ENCODE results near the gene UNC45A. TPM values are rescaled to one million over a fixed set of nuclear protein-coding genes. Genes with fewer than 3 reads are reported as not detected.

UNC45A gene
- total RNA-seq, 2 experiments from 2014 or later, result 62.7 to 65.5 TPM

DNA sequence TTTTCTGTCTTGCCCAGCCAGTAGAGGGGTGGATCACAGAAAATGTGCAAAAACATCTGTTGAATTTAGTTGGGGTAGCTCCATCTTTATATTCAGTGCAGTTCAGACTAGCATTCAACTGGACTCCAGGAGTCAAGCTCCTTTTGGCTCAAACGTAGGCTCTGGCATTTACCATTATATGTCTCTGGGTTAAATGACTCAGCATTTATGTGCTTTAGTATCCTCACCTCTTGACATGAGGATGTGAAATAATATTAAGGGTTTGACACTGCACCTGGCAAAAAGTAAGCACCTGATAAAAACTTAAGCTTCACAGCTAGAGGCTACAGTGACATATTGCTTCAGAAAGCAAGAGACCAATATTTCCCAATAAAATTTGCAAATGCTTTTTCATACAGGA, 44.5 kb downstream of the UNC45A start:
- H3K4me3 Mint-ChIP-seq, result no peak overlapping the region
- DNase-seq, result no peak

DNA sequence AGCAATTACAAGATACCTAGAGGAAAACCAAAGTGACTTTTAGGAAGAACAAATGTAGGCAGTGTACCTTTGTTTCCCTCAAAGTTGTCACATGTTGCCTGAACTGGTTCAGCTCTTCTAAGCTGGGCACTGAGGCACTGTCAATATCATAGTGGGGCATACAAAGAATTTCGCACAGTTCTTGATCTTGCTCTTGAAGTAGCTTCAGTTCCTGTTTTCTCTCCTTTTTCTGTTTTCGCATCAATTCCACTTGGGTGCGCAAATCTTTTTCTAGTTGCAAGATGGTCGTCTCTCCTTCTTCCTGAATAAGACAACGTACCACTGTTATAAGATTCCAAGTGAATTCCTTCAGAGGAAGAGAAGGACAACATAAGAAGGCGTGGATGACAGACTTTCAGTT, 46.6 kb downstream of the UNC45A start:
- H3K9me3 Mint-ChIP-seq, result no peaks in the 10 kb centered on the region
- no peak overlapping the region for H3K27ac Mint-ChIP-seq
- H3K36me3 Mint-ChIP-seq, result peaks cover 48% of the 10 kb centered on the region
- no peak for DNase-seq
- no peaks in the 10 kb centered on the region for H3K27me3 Mint-ChIP-seq
- H3K4me1 Mint-ChIP-seq, result peaks cover 3% of the 10 kb centered on the region
- H3K4me3 Mint-ChIP-seq, result no peak overlapping the region

More for the DNA sequence above, 44.5 kb downstream of the UNC45A start:
- Mint-ChIP-seq H3K9me3 (no peaks in the 10 kb centered on the region), H3K36me3 (peaks cover 59% of the 10 kb centered on the region), H3K4me1 (peaks cover 3% of the 10 kb centered on the region), H3K27me3 (no peaks in the 10 kb centered on the region), H3K27ac (no peak overlapping the region)

DNA sequence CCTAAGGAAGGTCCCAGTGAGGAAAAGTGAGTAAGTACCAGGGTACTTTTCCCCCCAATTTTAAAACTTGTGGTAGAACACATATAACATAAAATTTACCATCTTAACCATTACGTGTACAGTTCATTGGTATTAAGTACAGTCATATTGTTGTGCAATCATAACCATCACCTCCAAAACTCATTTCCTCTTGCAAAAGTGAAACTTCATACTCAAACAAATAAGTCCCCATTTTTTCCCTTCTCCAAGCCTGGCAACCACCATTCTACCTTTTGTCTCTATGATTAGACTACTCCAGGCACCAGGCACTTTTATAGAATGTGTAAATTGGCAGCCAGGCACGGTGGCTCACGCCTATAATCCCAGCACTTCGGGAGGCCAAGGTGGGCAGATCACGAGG, 47.0 kb downstream of the UNC45A start:
- Mint-ChIP-seq H3K27ac (no peak overlapping the region), H3K9me3 (no peaks in the 10 kb centered on the region), H3K4me1 (peaks cover 3% of the 10 kb centered on the region), H3K27me3 (no peaks in the 10 kb centered on the region), H3K36me3 (peaks cover 48% of the 10 kb centered on the region), H3K4me3 (no peak overlapping the region)
- DNase-seq, result no peak

DNA sequence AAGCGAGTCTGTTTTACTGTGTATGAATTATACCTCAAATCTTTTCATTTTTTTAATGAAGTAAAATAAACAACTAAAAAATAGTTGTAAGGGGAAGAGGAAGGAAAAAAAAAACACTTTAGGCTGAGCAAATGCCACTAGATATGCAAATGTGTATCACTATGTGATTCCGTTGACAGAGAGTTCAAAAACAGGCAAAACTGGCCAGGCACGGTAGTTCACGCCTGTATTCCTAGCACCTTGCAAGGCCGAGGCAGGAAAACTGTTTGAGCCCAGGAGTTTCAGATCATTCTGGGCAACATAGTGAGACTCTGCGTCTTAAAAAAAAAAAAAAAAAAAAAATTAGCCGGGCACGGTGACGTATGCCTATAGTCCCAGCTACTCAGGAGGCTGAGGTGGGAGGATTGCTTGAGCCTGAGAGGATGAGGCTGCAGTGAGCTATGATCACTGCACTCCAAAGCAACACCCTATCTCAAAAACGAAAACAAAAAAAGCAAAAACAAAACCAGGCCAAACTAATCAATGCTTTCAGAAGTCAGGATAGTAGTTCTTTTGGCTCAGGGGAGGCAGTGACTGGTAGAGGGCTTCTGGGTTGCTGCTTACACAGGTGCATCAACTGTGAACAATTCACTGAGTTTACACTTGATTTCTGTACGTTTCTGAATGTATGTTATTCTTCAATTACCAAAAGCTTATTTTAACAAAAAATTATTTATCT, 51.9 kb downstream of the UNC45A start:
- Mint-ChIP-seq H3K4me1 (peaks cover 13% of the 10 kb centered on the region), H3K27me3 (peaks cover 1% of the 10 kb centered on the region), H3K4me3 (no peak overlapping the region), H3K9me3 (no peaks in the 10 kb centered on the region), H3K36me3 (peaks cover 22% of the 10 kb centered on the region), H3K27ac (no peak overlapping the region)
- no peak for DNase-seq

DNA sequence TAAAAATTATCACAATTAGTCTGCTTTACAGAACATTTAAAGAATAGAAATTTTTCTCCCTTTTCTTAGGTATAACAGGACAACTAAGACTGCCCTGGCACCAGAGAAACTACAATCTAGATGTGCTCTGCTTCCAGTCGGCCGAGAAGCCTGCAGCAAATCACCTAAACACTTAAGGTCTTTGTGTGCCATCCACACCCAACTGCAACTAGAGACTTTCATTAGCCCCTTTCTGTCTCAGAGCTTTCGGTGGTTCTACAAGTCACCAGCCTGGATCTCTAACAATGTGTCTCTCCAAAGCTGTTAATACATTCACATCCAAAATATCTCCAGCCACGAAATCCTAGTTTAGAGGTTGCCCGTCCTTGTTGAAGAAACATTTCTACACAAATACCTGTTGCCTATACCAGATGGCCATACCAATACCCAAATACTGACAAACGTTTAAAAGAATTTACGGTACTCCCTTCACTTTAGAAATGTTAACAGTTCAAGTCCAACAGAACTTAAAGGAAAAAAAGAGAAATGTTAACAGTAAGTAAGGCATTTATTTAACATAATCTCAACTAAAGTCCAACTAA, 52.6 kb downstream of the UNC45A start:
- H3K36me3 Mint-ChIP-seq, result peaks cover 21% of the 10 kb centered on the region
- no peaks in the 10 kb centered on the region for H3K9me3 Mint-ChIP-seq
- H3K4me3 Mint-ChIP-seq, result no peak overlapping the region
- H3K4me1 Mint-ChIP-seq, result peaks cover 13% of the 10 kb centered on the region
- H3K27me3 Mint-ChIP-seq, result peaks cover 2% of the 10 kb centered on the region
- DNase-seq, result no peak
- H3K27ac Mint-ChIP-seq, result no peak overlapping the region

DNA sequence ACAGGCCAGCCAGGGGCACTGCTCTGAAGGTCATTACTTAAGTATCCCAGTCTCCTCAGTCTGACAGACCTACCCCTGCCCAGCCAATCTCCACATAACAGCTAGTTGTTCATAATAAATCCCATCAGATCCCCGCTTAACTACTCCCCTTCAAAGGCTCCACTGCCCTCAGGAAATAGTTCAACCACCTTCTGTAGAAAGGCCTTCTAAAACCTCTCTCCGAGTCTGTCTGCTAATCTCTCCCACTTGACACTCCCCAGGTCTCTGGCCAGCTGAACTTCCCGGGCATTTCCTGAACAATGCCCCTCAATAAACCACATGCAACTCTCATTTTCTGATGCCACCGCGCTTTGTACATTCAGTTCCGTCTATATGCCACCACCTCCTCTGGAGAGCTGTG, 53.2 kb downstream of the UNC45A start:
- no peak overlapping the region for H3K4me3 Mint-ChIP-seq
- H3K9me3 Mint-ChIP-seq, result no peaks in the 10 kb centered on the region
- H3K4me1 Mint-ChIP-seq, result peaks cover 17% of the 10 kb centered on the region
- DNase-seq, result no peak
- peaks cover 20% of the 10 kb centered on the region for H3K36me3 Mint-ChIP-seq
- peaks cover 2% of the 10 kb centered on the region for H3K27me3 Mint-ChIP-seq
- no peak overlapping the region for H3K27ac Mint-ChIP-seq

DNA sequence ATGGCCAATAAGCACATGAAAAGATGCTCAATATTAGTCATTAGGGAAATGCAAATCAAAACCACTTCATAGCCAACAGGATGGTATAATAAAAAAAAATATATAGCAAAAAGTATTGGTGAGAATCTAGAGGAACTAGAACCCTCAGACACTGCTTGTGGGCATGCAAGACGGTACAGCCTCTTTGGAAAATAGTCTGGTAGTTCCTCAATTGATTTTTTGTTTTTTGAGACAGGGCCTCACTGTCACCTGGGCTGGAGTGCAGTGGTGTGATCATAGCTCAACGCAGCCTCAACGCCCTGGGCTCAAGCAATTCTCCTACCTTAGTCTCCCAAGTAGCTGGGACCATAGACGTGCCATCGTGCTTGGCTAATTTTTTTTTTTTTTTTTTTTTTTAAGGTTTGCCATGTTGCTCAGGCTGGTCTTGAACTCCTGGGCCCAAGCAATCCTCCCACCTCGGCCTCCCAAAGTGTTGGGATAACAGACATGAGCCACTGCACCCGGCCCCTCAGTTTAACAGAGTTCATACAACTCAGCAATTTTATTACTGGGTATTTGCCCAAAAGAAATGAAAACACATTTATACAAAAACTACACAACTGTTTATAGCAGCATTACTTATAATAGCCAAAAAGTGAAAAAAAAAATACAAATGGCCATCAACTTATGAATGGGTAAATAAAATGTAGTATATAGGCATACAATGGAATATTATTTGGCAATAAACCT, 54.1 kb downstream of the UNC45A start:
- H3K27me3 Mint-ChIP-seq, result peaks cover 2% of the 10 kb centered on the region
- no peak overlapping the region for H3K4me3 Mint-ChIP-seq
- H3K4me1 Mint-ChIP-seq, result peaks cover 19% of the 10 kb centered on the region
- DNase-seq, result no peak
- peaks cover 18% of the 10 kb centered on the region for H3K36me3 Mint-ChIP-seq
- H3K9me3 Mint-ChIP-seq, result no peaks in the 10 kb centered on the region
- H3K27ac Mint-ChIP-seq, result no peak overlapping the region

DNA sequence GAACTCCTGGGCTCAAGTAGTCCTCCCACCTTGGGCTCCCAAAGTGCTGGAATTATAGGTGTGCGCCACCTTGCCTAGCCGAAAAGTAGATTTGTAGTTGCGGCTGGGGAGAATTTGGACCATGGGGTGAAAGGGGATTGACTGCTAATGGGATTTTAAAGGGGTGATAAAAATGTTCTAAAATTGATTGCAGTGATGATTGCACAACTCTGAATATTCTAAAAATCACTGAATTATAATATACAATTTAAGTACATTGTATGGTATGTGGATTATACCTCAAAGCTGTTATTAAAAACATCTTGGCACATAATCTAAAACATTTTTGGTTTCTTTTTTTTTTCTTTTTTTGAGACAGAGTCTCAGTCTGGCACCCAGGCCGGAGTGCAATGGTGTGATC, 55.4 kb downstream of the UNC45A start:
- Mint-ChIP-seq H3K9me3 (no peaks in the 10 kb centered on the region), H3K4me1 (peaks cover 20% of the 10 kb centered on the region), H3K4me3 (no peak overlapping the region), H3K27me3 (peaks cover 2% of the 10 kb centered on the region), H3K36me3 (peaks cover 20% of the 10 kb centered on the region), H3K27ac (no peak overlapping the region)
- no peak for DNase-seq

DNA sequence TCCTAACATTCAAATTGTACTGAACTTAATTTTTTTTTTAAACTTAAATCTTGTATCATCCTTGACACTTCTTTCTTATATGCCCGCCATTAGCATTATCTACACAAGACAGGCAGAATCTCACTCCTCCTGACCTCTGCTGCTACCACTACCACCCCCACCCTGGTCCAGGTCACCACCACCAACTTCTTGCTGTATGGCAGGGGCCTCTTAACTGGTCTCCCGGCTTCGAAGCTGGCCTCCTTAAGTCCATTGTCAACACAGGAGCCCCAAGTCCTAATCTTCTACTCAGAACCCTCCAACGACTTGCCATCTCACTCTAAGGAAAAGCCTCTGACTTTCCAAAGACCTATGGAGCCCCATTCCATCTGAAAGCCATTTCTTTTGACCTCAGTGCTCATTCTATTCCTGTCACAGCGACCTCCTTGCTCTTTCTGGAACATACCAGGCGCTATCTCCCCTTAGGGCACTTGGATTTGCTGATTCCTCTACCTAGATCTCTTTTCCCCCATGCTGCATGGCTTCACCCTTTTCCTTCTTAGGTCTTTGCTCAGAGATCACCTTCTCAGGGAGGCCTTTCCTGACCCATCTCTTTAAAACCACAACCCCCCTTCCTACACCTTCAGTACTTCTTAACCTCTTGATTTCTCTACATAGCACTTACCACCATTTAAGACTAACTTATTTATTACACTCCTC, 56.7 kb downstream of the UNC45A start:
- DNase-seq, result no peak
- Mint-ChIP-seq H3K27me3 (peaks cover 2% of the 10 kb centered on the region), H3K4me1 (peaks cover 23% of the 10 kb centered on the region)

DNA sequence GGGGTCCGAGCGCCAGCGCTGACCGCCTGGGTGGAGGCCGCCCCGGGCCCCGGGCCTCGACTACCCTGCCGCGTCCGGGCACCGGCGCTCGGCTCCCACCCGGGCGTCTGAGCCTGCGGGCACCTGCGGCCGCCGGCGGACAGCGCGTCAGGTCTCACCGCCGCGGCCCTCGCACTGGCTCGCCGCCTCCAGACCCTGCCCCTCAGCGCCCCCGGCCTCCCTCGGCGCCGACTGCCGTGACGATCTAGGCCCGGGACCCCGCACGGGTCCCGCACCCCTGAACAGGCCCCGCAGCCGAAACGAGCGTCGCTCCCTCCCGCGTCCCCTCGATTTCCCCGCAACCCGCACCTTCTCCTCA, 59.0 kb downstream of the UNC45A start:
- peak; percentile 33 for DNase-seq
- Mint-ChIP-seq H3K9me3 (no peaks in the 10 kb centered on the region), H3K4me3 (peak overlapping the region; percentile 99), H3K27ac (peak overlapping the region; percentile 99), H3K27me3 (peaks cover 2% of the 10 kb centered on the region), H3K36me3 (peaks cover 29% of the 10 kb centered on the region), H3K4me1 (peaks cover 16% of the 10 kb centered on the region)

More for the DNA sequence above, 56.7 kb downstream of the UNC45A start:
- peaks cover 20% of the 10 kb centered on the region for H3K36me3 Mint-ChIP-seq
- no peak overlapping the region for H3K4me3 Mint-ChIP-seq
- H3K27ac Mint-ChIP-seq, result no peak overlapping the region
- H3K9me3 Mint-ChIP-seq, result no peaks in the 10 kb centered on the region

DNA sequence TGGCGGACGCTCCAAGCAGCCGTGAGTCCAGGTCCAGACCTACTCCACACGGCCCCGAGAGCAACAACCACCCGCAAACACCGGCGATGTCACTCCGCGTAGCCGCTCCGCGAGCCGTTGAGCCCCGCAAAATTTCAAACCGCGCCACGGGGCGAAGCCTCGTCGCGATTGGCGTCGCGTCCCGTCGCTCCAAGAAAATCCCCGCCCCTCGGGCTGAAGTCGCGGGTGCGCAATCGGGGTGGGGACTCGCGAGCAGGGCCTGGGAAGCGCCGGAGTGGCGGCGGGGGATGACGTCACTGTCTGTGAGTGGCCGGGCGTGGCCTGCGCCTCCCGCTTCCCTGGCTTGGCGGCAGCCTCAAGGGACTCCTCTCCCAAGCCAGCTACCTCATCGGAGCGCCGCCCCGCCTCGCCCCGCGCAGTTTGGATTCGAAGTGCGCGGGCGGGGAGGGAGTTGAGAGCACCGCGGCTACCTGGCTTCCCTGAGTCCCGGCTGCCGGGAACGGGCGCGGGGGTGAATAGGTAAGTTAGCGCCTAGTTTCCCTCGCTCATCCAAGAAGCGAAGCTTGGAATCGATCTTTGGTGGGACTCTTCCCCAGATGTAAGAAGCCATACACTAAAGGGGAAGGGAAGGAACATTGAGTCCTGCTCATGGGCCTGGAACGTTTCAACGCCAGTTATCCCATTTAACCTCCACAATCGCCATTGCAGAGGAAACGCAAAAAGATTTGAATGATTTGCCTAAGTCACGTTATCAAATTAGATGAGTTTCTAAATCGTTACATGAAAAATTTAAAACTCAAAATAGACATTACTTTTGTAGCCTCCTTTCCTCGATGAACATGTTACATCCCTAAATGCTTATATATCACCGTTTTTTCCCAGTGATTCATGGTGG, 59.6 kb downstream of the UNC45A start, which contains the start of gene PRC1:
TSS of gene PRC1 (minus strand) at position 119 of the 895 bp plus-strand sequence. CDS start at position 1, 118 bp downstream.
- Mint-ChIP-seq H3K27ac (peak within 1 kb of the TSS; percentile 99), H3K36me3 (peaks cover 31% of the 10 kb centered on the region), H3K9me3 (no peaks in the 10 kb centered on the region), H3K27me3 (peaks cover 2% of the 10 kb centered on the region), H3K4me3 (peak within 1 kb of the TSS; percentile 99), H3K4me1 (peaks cover 16% of the 10 kb centered on the region)
- peak; percentile 99 for DNase-seq

DNA sequence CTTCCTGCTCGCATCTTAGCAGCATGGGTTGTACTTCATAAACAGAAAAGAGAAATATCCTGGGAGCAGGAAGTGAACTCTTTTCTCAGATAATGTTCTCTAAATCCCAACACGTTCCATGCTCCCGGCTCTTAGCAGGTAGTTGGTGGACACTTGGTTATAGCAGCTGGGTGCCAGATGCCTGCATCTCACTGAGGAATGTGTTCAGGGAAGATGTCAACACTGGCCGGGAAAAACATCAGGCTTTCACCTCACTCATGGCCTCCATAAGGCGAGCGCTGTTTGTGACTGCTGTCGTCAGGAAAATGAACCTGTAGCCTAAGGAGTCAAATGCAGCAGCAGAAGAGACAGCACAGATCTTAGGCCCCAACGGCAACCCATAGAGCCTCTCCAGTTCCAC, 63.7 kb downstream of the UNC45A start:
- peaks cover 4% of the 10 kb centered on the region for H3K4me1 Mint-ChIP-seq
- H3K27me3 Mint-ChIP-seq, result no peaks in the 10 kb centered on the region
- no peak overlapping the region for H3K4me3 Mint-ChIP-seq
- H3K36me3 Mint-ChIP-seq, result peaks cover 26% of the 10 kb centered on the region
- no peaks in the 10 kb centered on the region for H3K9me3 Mint-ChIP-seq
- H3K27ac Mint-ChIP-seq, result no peak overlapping the region
- DNase-seq, result no peak

DNA sequence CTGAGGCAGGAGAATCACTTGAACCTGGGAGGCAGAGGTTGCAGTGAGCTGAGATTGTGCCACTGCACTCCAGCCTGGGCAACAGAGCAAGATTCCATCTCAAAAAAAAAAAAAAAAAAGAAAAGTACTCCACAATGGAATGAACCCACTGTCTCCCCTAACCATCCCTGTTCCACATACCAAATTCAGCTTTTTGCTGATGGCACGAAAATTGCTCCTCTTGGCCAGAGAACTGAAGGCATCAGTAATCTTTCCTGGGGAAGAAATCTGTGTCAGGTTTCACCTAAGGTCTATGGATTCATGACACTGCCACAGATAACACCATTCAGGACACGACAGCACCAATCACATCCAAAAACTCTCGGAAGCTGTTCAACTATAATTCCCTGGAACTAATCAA, 66.1 kb downstream of the UNC45A start:
- Mint-ChIP-seq H3K9me3 (no peaks in the 10 kb centered on the region), H3K27ac (no peak overlapping the region), H3K4me3 (no peak overlapping the region), H3K36me3 (peaks cover 27% of the 10 kb centered on the region), H3K27me3 (no peaks in the 10 kb centered on the region), H3K4me1 (no peaks in the 10 kb centered on the region)
- no peak for DNase-seq
